Right lobe of liver (tissue), 6 donors: Measurements from ENCODE around the gene TMEM158. TPM values are rescaled to one million over a fixed set of nuclear protein-coding genes. Genes with fewer than 3 reads are reported as not detected.

Experiments used
- ATAC-seq, 4 donors: fragments of 200-7000 bp; cut with Tn5 transposase; one replicate each; pipeline ENCODE4 v1.9.1; 2020; ENCODE audit warnings: mild to moderate bottlenecking in 4 of 4, moderate library complexity in 4 of 4
- DNase-seq, 3 donors: peaks; one replicate each; pipeline ENCODE4 v3.0.0-alpha.2; 2020
- H3K27ac ChIP-seq, 3 donors: fragments of 200-600 bp; one replicate each; pipeline ENCODE4 v1.8.0; 2022
- H3K27me3 ChIP-seq, 2 donors: fragments of 200-600 bp; one replicate each; pipeline ENCODE4 v1.8.0; 2022
- H3K36me3 ChIP-seq, 4 donors: fragments of 200-600 bp; sonication (generic) in 1 of 4; one replicate each; pipeline versions ENCODE4 v1.5.1 to v1.8.0; 2017 to 2022; ENCODE audit warnings: control low read depth in 1 of 4
- H3K4me1 ChIP-seq, 4 donors: fragments of 200-600 bp; sonication (generic) in 1 of 4; one replicate each; pipeline versions ENCODE4 v1.5.1 to v1.8.0; 2017 to 2022; ENCODE audit warnings: control low read depth in 1 of 4
- H3K4me3 ChIP-seq, 3 donors: fragments of 200-600 bp; one replicate each; pipeline ENCODE4 v1.8.0; 2022
- H3K9me3 ChIP-seq, 4 donors: fragments of 200-600 bp; sonication (generic) in 1 of 4; one replicate each; pipeline versions ENCODE4 v1.5.1 to v1.8.0; 2017 to 2022; ENCODE audit warnings: control low read depth in 1 of 4
- POLR2A ChIP-seq: fragments of 450-650 bp; IDR thresholded peaks from one replicate; pipeline ENCODE4 v1.6.1; 2017; ENCODE audit warnings: antibody characterized with exemption, mild to moderate bottlenecking
- WGBS: methylation state at CpG from one replicate; pipeline ENCODE4 v1.1.6; 2018; ENCODE audit warnings: low coverage, low lambda C conversion rate; ENCODE audit not compliant: insufficient coverage; ENCODE audit errors: missing lambda C conversion rate; 5-methylcytosine and 5-hydroxymethylcytosine counted together
- intact Hi-C, 2 donors: fragments of 100-400 bp; cut with DNase I; formaldehyde crosslinking; loops; one replicate each; pipeline versions ENCODE4 v1.11.2 to v1.14.1; 2022
- total RNA-seq, 6 experiments: library from RNA; depleted of rRNA in 2 of 6; stranded (reverse); fragments of >200 nt in 2 of 6; fragmentation: NEBNext Ultra II Directional in 3 of 6; extraction: Animal tissue kit (Norgen Biotek cat#: 25700) in 3 of 6; gene quantifications; one replicate each; pipeline versions ENCODE4 v1.1.0 to v1.2.4, GENCODE V29; 2016 to 2023
- TF ChIP-seq, protein P1 (sequence below), 4 donors: fragments of 200-600 bp in 3 of 4; fragments of 450-650 bp in 1 of 4; IDR thresholded peaks; one replicate each; pipeline versions ENCODE4 v1.5.1 to v1.8.0; 2016 to 2022; ENCODE audit warnings: antibody characterized with exemption in 4 of 4, mild to moderate bottlenecking in 2 of 4
- donor health status: DM: no; HTN: yes; CAD: no.
- donor health status: DM: no; HTN: no; CAD: no.
- donor health status: DM: no; HTN: no; CAD: no.
- donor health status: DM: no; HTN: yes; CAD: no.
- donor health status: DM: no; HTN: yes; CAD: no.

The TMEM158 gene
- total RNA-seq, 6 experiments from 2014 or later, result 0.21 to 1.0 (median 0.57) TPM; not detected in 2

DNA sequence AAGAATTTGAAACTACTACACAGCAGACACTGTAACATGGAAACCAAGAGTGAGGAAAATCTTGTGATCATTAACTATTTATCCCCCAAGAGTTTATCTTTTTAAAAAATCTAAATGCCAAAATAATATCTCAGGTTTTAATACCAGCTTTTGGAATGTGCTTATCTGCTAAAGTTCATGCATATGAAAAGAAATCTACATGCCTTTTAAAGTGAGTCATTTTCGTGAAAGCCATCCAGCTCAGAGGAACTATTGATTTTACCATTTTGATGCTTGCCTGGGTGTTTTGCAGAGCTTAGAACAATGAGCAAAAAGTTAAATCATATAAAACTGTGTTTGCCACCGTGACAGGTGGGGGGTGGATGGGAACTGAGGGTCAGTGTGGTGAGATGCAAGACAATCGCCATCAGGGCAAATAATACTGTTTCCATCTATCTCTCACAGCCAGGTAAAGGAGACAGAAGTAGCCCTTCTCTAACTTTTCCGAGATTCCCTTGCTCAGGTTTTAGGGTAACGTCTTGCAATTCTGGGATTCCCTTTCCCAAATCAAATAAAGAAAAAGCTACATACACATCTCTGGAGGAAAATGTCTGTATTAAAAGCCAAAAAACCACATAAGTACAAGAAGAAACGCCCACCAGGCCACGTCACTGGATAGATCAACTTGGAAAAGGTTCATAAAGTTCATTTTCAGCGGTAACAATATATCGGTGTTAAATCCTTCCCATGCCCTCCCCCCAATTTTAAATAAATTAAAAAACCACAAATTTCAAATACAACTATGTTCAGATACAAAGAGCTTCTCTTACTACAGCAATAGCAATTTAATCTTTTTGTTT lies 2.0 kb downstream of the TMEM158 start:
- no peak overlapping the region for H3K27ac ChIP-seq
- TF ChIP-seq, protein P1, sequence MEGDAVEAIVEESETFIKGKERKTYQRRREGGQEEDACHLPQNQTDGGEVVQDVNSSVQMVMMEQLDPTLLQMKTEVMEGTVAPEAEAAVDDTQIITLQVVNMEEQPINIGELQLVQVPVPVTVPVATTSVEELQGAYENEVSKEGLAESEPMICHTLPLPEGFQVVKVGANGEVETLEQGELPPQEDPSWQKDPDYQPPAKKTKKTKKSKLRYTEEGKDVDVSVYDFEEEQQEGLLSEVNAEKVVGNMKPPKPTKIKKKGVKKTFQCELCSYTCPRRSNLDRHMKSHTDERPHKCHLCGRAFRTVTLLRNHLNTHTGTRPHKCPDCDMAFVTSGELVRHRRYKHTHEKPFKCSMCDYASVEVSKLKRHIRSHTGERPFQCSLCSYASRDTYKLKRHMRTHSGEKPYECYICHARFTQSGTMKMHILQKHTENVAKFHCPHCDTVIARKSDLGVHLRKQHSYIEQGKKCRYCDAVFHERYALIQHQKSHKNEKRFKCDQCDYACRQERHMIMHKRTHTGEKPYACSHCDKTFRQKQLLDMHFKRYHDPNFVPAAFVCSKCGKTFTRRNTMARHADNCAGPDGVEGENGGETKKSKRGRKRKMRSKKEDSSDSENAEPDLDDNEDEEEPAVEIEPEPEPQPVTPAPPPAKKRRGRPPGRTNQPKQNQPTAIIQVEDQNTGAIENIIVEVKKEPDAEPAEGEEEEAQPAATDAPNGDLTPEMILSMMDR (IDR thresholded peaks at IDR 0.05), result no peak
- no peak for TF ChIP-seq POLR2A
- intact Hi-C loops, result loop anchor here (10.0 kb wide), 2 partner anchors 271 to 281 kb away; no protein-coding TSS in a partner anchor
- WGBS, result 20% methylated on average over 9 of the region's 9 CpGs
- peaks cover 0 to 8% of the 10 kb centered on the region in 2 donors for H3K27me3 ChIP-seq
- H3K9me3 ChIP-seq, result no peaks in the 10 kb centered on the region
- H3K36me3 ChIP-seq, result no peaks in the 10 kb centered on the region
- H3K4me3 ChIP-seq, result no peak overlapping the region
- DNase-seq, result no peak
- peaks cover 0 to 5% (median 0%) of the 10 kb centered on the region in 4 donors for H3K4me1 ChIP-seq
- no peak for ATAC-seq

DNA sequence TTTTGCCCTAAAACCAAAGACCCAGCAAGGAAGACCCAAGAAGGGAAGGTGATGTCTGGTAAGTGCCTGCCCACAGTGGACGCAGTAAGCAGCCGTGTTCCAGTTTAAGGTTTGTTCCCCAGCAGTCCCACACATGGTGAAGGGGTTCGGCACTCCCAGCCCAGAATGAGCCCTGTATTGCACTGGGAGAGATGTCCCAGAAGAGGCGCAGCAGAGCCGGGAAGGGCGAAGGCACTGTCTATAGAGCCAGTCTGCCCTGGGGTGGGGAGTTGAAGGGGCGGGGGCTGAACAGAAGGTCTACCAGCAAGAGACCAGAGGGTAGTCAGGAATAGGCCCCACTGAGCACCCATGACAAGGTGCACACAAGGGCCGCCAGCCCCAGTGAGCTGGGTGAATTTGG lies 6.4 kb downstream of the TMEM158 start:
- WGBS, result 87% methylated on average over 5 of the region's 8 CpGs
- ATAC-seq, result no peak
- Histone ChIP-seq H3K27ac (no peak overlapping the region), H3K4me3 (no peak overlapping the region), H3K9me3 (no peaks in the 10 kb centered on the region), H3K27me3 (peaks cover 0 to 8% of the 10 kb centered on the region in 2 donors), H3K36me3 (no peaks in the 10 kb centered on the region), H3K4me1 (peaks cover 0 to under 1% (median 0%) of the 10 kb centered on the region in 4 donors)
- intact Hi-C loops, result loop anchor here (10.0 kb wide), 2 partner anchors 275 to 285 kb away; no protein-coding TSS in a partner anchor
- no peak for DNase-seq
- TF ChIP-seq, protein P1 (IDR thresholded peaks at IDR 0.05), result no peak
- TF ChIP-seq POLR2A, result no peak

GRCh38 chr3:45218578-45219390 lies 7.3 kb downstream of the TMEM158 start:
- no peaks in the 10 kb centered on the region for H3K9me3 ChIP-seq
- WGBS, result 67% methylated on average over 9 of the region's 11 CpGs
- no peak overlapping the region for H3K27ac ChIP-seq
- TF ChIP-seq POLR2A, result no peak
- TF ChIP-seq, protein P1 (IDR thresholded peaks at IDR 0.05), result no peak
- H3K4me3 ChIP-seq, result no peak overlapping the region
- intact Hi-C loops, result no loop called here
- no peak for DNase-seq
- H3K36me3 ChIP-seq, result no peaks in the 10 kb centered on the region
- no peaks in the 10 kb centered on the region for H3K4me1 ChIP-seq
- ATAC-seq, result peak in 1 of 4 donors; percentile 35
- H3K27me3 ChIP-seq, result peaks cover 0 to 8% of the 10 kb centered on the region in 2 donors

DNA sequence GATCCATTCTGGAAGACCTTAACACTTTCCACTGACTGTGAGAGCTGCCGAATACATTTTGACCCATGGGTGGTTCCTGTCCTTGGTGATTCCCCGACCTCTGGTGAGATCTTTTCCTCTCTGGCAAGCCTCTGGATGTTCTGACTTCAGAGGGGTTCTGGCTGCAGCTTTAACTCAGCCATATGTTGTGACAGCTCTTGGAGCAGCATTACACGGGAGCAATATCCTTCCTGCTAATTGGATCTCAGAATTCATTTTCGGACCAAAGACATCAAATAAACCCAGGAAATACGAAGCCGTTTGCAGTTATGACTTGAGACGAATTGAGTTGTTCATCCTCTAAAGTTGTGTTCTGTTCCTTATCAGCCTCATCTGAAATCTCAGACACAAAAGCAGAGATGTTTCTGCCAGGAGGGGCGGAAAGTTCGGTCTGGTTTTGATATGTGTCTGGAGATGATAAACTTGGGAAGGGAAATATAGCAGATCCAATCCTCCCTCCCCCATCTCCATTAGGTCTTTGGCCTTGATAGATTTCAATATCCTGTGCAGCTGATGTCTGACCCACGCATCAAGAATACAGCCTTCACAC lies 10.0 kb downstream of the TMEM158 start:
- H3K36me3 ChIP-seq, result no peaks in the 10 kb centered on the region
- intact Hi-C loops, result no loop called here
- DNase-seq (no peak), ATAC-seq (no peak)
- no peaks in the 10 kb centered on the region for H3K4me1 ChIP-seq
- H3K4me3 ChIP-seq, result no peak overlapping the region
- no peaks in the 10 kb centered on the region for H3K27me3 ChIP-seq
- TF ChIP-seq POLR2A, result no peak
- TF ChIP-seq, protein P1 (IDR thresholded peaks at IDR 0.05), result no peak
- H3K27ac ChIP-seq, result no peak overlapping the region
- 49% methylated on average over 10 of the region's 10 CpGs for WGBS
- no peaks in the 10 kb centered on the region for H3K9me3 ChIP-seq
